Epidermal melanocyte (primary cell): Measurements from ENCODE around the gene CTSO.
"Not testable (repeated sequence)": the region's sequence is repeated elsewhere in the genome, so short reads cannot be mapped to it uniquely, and the experiment has no call there.

Source experiments
- DNase-seq: peaks from one replicate; pipeline ENCODE4 v3.0.0; 2011; ENCODE audit warnings: low spot score; ENCODE audit not compliant: insufficient read length

Gene CTSO

DNA sequence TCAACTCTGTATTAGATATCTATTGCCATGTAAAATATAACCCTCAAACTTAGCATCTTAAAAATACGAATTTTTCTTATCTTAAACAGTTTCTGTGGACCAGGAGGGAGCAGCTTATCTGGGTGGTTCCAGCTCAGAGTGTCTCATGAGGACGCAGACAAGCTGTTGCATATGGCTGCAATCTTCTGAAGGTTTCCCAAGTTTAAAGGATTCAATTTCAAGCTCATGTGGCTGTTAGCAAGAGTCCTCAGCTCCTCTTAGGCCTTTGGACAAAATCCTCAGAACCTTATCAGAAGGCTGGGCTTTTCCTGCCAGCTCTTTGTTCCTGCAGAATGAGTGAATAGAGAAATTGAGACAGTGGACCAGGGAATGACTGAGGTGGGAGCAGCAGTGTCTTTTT, 2.8 kb upstream of the CTSO start:
- DNase-seq: no peak

DNA sequence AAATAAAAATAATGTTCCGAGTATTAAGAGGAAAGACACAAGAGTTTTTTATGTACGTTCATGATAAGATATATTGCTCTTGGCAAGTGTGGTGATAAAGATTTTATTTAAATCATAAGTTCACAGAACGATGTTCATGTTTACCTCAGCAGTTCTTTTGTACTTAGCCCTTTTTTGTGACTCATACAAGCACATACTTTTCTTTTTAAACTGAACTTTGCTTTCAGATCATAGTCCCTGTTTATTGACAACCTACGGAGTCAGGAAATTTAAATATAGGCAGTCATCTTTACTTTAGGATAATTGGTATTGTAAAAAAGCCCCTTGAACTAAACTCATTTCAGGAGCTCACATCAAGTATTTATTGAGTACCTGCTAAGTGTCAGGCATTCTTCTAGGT, 1.3 kb upstream of the CTSO start:
- DNase-seq: no peak

DNA sequence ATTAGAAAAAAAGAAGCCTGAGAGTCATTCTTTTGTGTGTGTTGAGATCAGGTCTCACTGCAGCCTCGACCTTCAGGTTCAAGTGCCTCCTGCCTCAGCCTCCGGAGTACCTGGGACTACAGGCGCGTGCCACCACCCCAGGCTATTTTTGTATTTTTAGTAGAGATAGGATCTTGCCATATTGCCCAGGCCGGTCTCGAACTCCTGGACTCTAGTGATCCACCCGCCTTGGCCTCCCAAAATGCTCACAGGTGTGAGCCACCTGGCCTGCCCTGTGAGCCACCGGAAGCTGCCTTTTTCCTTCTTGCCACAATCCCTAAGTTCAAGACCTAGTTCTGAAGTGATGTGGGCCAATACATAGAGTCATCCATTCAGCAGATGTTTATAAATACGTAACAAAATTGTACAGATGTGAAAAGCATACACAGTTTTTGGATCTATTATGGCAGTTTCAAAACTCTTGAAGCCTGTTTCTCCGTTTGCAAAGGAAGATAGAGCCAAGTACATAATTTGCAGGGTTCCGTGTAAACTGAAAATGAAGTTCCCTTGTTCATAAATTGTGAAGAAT, 536 bp upstream of the CTSO start:
- no peak for DNase-seq

DNA sequence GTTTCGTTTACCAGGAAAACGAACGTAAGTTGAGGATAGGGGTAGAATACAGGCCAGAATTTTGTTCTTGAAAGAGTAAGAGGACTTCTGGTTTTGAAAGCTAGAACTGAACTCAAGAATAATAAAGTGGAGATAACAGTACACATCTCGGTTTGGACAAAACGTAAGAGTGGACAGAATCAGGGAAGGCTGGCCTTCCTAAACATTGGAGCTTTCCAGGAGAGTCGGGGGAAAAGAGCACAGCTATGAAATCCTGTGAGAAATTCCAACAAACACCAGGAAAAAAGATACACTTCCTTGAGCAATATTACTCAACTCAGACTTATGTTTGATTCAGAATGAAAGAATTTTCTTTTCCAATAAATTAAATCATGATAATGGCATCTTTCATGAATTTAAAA, 1.2 kb downstream of the CTSO start:
- DNase-seq: no peak

DNA sequence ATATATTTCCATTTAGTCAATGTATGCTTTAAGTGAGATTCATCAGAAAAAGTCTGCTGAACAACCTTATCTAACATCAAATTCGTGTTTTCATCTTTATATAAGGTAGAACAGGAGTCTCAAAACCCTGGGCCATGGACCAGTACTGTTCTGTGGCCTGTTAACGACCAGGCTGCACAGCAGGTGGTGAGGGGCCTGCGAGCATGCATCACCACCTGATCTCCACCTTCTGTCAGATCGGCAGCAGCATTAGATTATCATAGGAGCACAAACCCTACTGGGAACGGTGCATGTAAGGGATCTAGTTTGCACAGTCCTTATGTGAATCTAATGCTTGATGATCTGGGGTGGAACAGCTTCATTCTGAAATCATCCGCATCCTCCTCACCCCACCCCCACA, 3.2 kb downstream of the CTSO start:
- DNase-seq: no peak

DNA sequence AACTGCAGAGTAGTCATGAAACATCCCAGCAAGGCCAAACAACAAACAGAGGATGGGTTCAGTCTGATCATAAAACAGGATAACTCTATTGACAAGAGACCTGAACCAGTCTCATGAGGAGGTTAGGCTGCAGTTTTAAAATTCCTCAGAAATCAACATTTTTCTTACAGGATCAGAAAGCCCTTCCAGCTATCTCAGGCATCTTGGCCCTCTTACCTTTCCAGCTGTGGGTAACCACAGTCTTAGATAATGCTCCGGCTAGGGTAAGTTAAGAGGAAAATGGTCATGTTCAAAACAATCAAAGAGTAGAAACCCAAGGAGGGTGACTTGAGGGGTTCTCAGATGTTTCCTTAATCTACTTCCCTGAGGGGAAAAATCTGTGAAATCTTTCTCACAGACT, 5.1 kb downstream of the CTSO start:
- DNase-seq: no peak

DNA sequence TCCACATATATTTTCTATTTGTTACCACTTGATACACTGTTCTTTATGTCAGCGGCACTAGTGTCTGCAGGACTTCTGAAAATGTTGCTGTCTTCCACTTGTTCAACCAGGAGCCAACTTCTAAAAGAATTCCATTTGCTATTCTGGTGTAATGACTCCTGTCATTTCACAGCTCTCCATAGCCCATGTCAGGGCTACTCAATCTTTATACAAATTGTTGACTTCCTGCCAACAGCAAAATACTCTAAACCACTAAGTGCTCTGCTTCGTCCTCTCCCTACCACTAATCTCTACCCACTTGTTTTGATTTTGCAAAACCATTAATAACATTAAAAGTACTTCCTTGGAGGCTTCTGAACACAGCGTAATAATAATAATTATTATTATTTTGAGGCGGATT, 7.2 kb downstream of the CTSO start:
- no peak for DNase-seq

DNA sequence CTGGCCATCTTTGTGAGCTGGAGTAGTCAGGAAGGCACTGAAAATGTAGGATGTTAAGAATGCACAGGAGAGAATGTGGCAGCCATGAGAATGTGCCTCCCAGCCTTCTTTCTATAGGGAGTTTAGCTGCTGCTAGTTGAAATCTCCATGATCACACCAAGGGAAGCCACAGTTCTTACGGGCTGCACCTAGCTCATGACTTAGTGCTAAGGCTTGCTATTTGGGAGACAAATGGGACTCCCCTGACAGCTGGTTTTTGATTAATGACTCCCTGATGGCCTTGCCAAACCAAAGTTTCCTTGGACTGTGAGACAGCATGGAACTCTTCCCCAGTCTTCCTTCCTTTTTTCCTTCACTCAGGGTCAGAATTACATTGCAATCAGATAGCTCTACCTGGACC, 9.2 kb downstream of the CTSO start:
- no peak for DNase-seq

DNA sequence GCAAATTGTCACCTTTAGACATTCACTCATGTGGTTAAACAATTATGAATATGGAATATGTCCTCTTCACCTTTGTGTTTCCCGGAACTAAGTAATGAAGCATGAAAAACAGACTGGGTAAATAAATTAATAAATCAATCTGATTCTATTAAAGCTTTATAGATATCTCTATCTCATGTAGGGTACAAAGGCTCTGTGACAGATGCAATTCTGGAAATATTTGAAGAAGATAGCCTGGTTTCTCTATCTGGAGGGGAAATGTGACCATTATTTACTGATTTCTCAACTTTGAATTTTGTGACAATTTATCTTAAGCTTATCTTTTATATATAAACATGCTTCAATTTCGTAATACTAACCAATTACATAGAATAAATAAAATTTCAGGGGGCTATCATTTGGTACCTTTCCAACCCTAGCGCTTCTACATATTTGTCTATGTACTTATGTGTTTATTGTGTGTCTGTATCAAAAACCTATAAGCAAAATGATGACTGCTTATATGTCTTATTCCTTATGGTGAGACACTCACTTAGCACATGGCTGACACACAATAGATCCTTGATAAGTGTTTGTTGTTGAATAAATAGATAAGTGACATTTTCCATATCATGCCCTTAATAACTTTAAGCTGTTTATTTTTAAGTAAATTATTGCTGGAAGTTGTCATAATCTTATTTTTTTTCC, 9.9 kb downstream of the CTSO start:
- DNase-seq: no peak

DNA sequence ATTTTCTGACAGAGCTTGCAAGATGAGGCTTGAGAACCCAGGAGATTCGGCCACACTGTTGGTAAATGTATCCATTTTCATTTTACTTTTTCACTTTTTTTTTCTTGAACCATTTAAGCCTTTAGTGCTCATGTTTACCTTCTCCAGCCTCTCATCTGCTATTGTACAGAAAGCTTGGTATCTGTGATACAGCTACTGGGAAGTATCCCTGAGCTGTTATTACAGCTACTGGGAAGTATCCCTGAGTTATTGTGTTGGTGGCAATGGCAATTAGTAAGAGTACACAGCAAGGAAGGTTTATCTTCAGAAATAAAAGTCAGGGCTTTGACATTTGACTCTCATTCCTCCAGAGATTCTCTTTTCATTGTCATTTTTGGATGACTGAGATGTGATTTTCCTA, 11.8 kb downstream of the CTSO start:
- no peak for DNase-seq

DNA sequence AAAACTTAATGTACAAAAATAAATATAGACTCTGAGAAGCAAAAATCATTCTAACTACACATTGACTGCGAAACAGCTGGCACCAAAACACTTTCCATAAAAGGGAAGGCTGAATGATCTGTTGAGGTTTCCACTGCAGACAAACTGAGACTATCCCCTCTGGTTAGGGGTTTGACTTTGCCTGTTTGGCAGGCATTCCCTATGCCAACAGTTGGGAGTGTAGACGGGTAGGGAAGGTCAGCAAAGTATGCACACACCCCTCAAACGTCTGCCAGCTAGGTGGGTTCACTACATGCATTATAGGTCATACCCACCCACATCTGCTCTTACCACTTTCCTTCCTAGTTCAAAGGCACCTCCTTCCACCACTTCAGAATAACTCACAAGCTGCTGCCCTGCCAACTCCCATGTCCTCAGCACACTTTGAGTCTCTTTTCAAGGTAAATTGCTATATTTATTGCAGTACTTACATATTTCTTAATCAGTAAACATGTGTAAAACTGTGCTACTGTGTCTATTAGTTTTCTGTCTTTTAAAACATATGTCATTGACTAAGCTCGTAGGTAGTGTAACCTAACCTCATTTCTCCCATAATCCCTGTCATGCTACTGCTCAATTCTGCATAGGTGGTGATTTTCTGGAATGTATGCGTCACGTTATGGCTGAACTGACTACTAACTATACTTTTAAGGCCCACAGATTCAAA, 12.4 kb downstream of the CTSO start:
- DNase-seq: no peak

DNA sequence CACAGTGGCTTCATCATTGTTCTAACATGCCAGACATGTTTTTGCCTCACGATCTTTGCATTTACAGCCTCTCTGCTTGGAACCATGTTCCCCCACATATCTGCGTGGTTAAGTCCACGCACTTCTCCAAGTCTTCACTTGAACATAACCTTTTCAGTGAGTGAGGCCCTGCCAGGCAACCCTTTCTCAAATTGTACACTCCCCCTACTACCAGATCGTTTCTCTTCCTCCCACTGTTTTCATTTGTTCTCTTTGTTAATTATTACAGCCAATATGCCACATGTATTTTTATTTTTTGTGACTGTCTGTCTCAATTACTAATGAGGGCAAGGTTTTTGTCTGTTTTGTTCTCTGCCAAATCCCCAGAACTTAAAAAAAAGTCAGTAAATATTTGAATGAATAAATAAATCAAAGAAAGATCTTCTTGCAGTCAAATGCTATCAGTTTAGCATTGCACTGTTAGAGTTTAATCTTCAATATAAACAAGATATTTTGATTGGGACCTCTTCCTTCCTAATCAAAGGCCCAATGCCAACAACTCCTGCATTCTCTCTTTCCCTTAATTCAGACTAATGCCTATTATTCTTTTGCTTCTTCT, 18.2 kb downstream of the CTSO start:
- no peak for DNase-seq

DNA sequence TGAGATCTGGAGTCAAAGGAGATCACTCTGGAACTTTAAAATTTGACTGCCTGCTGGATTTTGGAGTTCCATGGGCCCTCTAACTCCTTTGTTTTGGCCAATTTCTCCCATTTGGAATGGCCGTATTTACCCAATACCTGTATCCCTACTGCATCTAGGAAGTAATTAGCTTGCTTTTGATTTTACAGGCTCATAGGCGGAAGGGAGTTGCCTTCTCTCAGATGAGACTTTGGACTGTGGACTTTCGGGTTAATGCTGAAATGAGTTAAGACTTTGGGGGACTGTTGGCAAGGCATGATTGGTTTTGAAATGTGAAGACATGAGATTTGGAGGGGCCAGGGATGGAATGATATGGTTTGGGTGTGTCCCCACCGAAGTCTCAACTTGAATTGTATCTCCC, 19.0 kb downstream of the CTSO start:
- DNase-seq: not testable (repeated sequence)

DNA sequence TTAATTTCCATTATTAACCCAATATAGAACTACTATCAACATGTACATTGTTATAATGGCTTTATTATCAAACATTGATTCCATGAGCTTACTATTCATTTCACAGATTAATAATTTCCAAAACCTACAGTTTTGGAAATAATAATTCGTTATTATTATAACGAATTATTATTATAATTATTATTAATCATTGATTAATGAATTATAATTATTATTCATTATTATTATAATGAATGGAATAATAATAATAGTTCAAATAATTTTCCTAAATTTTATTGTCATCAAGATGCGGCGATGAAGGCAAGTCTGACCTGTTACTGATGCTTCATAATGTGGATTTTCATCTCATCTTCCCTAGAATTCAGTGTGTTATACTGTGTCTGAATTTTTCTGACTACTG, 22.0 kb downstream of the CTSO start:
- DNase-seq: no peak

DNA sequence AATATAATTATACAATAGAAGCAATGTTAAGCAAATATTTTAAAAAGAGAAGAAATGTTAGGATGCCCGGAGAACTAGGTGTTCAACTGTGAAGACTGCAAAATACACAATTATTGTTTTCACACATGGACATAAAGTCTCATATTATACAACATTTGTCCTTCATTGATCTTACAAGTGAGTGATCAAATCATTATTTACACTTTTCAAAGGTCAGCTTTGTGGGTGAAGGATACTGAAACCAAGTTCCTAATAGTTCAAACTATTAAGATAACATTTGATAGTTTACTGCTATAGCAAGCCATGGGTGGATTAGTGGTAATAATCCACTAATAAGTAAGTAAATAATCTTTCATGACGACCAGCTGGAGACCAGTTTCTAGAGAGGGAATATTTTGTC, 23.3 kb downstream of the CTSO start:
- DNase-seq: no peak

DNA sequence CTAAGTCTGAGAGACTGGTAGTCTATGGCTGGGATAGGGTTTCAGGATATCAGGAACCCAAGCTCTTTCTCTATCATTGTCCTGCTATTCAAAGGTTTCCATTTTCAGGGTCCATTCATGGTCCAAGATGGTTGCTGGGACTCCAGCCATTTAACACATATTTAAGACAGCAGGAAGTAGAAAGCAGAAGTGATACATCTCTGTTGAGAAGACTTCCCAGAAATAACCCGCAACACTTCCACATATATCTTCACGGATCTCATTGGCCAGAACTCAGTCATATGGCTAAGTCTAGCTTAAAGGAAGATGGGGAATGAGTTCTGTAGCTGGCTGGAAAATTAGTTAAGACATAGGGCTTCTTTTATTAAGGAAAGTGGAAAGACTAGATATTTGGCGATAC, 23.8 kb downstream of the CTSO start:
- DNase-seq: no peak

DNA sequence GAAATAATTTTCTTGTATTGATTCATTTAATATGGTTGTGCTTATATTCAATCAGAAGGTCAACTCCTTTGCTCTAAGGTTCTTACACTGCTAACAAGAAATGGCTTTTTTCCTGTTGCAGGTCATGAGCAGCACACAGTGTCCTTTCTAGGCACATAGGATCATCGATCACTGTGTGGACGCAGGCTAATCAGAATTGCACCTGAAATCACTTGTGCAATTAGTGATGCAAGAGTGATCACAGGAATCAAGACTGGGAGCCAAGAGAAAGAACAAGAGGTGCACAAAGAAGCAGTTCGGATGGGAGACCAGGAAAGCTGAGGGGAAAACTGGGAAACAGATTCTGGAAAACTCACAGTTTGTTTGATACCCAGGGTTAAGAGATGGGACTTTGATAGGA, 29.0 kb downstream of the CTSO start:
- no peak for DNase-seq

DNA sequence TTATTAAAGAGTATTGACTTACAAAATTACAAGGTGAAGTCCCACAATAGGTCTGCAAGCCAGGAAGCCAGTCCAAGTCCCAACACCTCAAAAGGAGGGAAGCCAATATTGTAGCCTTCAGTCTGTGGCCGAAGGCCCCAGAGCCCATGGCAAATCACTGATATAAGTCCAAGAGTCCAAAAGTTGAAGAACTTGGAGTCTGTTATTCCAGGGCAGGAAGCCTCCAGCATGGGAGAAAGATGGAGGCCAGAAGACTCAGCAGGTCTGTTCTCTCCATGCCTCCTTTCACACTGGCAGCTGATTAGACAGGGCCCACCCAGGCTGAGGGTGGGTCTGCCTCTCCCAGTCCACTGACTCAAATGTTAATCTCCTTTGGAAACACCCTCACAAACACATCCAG, 32.1 kb downstream of the CTSO start:
- DNase-seq: no peak

DNA sequence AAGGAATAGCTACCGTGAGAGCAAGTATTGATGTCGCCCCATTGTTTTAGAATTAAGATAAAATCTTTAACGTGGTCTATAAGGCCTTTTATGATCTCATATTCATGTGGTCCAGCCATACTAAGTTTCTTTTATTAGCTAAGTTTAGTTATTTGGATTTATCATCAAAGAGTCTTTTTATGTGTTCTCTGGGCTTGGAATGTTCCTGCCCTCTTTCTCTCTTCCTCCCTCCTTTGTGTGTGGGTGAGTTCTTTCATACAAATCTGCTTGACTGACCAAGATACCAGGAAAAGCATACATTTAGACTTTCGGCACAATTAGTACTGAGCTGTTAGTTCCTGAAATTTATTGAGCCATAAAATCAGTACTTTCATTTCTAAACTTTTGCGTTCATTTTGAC, 38.9 kb downstream of the CTSO start:
- DNase-seq: no peak

DNA sequence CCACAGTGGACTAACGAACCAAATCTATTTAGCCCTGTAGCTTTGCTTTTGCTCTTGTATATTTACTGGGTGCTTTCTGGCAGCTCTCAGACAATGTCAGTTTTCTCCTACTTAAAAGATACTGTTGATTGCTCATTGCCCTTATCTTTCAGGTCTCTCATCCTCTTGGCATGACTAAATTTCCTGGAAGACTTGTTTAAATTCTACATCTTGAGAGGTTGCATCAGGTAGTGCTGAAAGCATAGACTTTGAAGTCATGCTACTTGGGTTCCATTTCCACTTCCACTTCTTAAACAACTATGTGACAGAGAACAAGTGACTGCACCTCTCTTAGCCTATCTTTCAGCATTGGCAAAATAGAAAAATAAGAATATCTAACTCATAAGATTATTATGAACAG, 41.8 kb downstream of the CTSO start:
- no peak for DNase-seq

DNA sequence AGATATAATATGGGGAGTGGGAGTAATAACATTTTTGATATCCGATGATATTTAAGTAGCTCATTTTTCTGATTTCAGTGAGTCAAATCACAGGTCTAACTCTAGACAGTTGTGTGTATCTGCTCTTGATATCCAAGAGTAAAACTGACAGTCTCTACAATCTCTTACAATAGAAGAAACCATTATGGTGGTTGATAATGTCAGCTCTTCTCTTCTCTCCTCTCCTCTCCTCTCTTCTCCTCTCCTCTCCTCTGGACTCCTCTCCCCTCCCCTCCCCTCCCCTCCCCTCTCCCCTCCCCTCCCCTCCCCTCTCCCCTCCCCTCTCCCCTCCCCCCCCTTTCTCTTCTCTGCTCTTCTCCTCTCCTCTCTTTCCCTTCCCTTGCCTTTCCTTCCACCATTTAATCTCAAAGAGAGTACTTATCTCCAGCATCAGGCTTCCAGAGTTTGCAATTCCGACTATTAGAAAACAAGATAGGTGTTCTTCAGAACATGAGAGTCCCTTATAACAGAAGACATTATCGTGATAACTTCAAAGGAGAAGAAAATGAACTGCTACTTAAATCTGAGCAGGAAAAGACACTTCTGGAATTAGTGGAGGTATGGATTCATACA, 43.9 kb downstream of the CTSO start:
- no peak for DNase-seq
